ENCODE data around the gene ART3.

ART3 gene

DNA sequence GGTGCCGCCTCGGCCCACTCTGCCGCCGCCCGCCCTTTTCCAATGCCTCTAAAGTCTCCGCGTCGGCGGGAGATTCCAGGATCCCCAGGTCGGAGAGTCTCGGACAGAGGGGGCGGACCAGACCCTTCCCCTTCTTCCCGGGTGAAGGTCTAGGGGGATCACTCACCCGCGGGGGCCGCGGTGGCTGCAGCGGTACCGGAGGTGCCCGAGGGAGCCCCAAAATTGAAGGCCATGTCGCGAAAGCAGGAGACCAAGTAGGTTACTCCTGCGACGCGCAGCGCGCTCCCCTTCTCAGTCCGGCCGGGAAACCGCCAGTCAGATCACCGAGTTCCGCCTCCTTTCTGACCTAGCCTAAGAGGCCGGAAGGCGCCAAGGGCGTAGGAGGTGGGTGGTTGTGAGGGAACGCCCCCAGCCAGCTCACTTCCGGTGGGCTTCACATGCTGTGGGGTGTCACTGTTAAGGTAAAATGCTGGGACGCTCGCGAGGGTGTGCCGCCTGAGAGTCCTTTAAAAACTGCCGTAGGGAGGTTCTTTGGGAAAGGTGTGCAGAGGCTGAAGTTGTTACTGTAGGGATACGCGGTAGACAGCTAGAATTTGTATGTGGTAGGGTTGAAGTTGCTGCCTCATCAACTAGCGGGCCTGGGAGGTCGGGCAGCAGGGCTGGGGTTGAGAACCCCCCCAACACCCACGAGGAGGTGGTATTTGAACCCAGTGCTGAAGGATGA lies 73.8 kb downstream of the ART3 start, which contains the start of gene NUP54:
Gene NUP54, minus strand, starts transcription at position 256 of the 724 bp plus-strand sequence. Its CDS starts 23 bp downstream, at position 233.
- peak; percentile 85 for DNase-seq (ENCODE audit: low spot score)

DNA sequence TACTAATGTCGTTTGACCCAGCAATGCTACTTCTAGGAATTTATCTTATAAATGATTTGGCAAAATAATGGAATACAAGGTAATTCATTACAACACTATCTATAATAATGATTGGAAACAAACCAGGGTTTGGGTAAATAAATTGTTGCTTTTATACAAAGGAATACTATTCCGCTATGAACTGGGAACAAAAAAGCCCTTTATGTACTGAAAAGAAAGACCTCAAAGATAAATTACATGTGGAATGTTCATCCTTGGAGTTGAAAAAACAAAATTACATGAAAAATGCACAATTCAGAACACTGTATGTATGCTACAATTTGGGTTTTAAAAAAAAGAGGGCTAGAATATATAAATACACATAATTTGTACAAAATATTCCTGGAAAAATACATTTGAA lies 78.8 kb downstream of the ART3 start:
- no peak for DNase-seq (ENCODE audit: low spot score)

DNA sequence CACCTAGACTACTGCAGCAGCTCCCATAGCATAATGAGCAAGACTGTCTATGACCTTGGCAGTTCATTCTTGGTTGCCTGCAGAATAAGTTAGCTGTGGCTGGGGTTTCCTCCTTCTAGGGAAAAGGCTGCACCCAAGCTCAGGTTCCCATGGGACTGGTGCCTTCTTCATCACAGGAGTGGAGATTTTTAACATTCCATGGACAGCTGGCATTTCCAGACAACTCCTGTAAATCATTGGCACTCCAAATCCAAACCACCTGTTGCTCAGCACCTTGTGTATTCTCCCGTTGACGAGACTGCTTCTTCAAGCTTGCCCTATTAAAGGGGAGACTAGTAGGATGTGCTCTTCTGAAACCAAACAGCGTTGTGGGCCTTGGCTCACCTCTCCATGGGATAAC lies 81.5 kb downstream of the ART3 start:
- DNase-seq (ENCODE audit: low spot score): no peak

DNA sequence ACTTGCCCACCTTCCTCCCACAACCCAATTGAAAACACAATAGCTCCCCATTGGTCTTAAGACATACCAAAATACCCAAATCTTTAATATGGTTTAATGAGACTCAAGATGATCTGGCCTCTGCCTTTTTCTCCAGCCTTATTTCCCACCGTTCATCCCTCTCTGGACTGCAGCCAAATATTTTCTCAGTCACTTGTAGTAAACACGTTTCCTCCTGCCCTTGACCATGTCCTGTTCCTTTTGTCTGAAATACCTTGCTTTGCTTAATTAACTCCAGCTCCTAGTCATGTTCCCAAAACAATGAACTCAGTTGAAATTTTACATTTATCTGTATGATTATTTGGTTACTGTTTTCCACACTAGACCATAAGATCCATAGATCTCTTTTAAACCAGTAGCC lies 82.1 kb downstream of the ART3 start:
- DNase-seq (ENCODE audit: low spot score): no peak

DNA sequence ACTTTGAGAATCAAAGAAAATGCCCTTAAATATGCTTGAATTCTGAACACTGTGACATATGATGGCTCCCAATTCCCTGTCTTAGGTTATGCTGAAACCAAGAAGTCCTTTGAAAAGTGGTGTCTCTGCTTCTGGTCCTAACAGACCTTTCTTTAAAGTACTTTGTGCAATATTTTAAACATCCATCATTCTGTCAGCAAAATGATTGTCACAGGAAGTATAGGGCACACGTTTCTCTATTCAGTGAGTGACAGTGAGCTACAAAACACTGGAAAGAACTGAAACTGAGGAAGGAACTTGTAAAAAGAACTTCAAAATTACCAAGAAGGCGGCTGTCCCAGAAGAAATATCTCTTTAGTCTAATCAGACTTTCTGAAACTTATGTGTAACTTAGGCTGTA lies 85.8 kb downstream of the ART3 start:
- no peak for DNase-seq (ENCODE audit: low spot score)

Data from SW480 (cell line).